Measurements from ENCODE around the gene PTTG2.

GRCh38 chr4:37989398-37990260, 29.4 kb downstream of the PTTG2 start:
- TF ChIP-seq CTCF (IDR thresholded peaks at IDR 0.05; ENCODE audit: poor library complexity) (no peak), EZH2 (IDR thresholded peaks at IDR 0.05; ENCODE audit: borderline replicate concordance) (no peak), EZH2phosphoT487 (IDR thresholded peaks at IDR 0.05; ENCODE audit: low read depth, severe bottlenecking, unreplicated experiment) (no peak)
